Tibial nerve (tissue), 4 donors: Measurements from ENCODE around the gene CATSPER3. TPM values are rescaled to one million over a fixed set of nuclear protein-coding genes. Genes with fewer than 3 reads are reported as not detected.
A peak's percentile ranks its signal among the peaks of the same experiment; 100 is the strongest.

Source experiments
- DNase-seq, 2 donors: peaks; one replicate each; pipeline ENCODE4 v3.0.0-alpha.2; 2019; ENCODE audit warnings: low spot score in 2 of 2
- H3K27ac ChIP-seq, 4 donors: fragments of 200-600 bp; sonication (generic) in 3 of 4; one replicate each; pipeline ENCODE4 v1.5.1; 2017 to 2019; ENCODE audit warnings: mild to moderate bottlenecking in 1 of 4
- H3K27me3 ChIP-seq, 2 donors: fragments of 200-600 bp; sonication (generic) in 1 of 2; one replicate each; pipeline versions ENCODE4 v1.5.1 to v1.6.0; 2017 to 2019
- H3K36me3 ChIP-seq, 3 donors: fragments of 200-600 bp; sonication (generic); one replicate each; pipeline ENCODE4 v1.5.1; 2018 to 2019
- H3K4me1 ChIP-seq, 4 donors: fragments of 200-600 bp; sonication (generic) in 3 of 4; one replicate each; pipeline ENCODE4 v1.5.1; 2017 to 2019
- H3K4me3 ChIP-seq, 4 donors: fragments of 200-600 bp; sonication (generic) in 3 of 4; one replicate each; pipeline ENCODE4 v1.5.1; 2017 to 2019; ENCODE audit warnings: mild to moderate bottlenecking in 1 of 4, moderate library complexity in 1 of 4
- H3K9me3 ChIP-seq, 4 donors: fragments of 200-600 bp; sonication (generic) in 3 of 4; one replicate each; pipeline ENCODE4 v1.5.1; 2017 to 2019
- EP300 ChIP-seq, 2 donors: sonication (generic); formaldehyde crosslinking; IDR thresholded peaks; one replicate each; pipeline ENCODE4 v1.6.1; 2017; ENCODE audit warnings: antibody characterized with exemption in 2 of 2, mild to moderate bottlenecking in 1 of 2
- POLR2A ChIP-seq, 2 donors: fragments of 450-650 bp; IDR thresholded peaks; one replicate each; pipeline ENCODE4 v1.6.1; 2017; ENCODE audit warnings: antibody characterized with exemption in 2 of 2, mild to moderate bottlenecking in 2 of 2, moderate library complexity in 2 of 2
- WGBS, 2 donors: methylation state at CpG; one replicate each; pipeline ENCODE4 v1.1.5; 2018; 5-methylcytosine and 5-hydroxymethylcytosine counted together
- total RNA-seq, 4 donors: library from RNA; depleted of rRNA; stranded (reverse); fragments of >200 nt; gene quantifications; one replicate each; pipeline ENCODE4 v1.1.0, GENCODE V29; 2016
- TF ChIP-seq, protein P1 (sequence below), 5 experiments: fragments of 200-600 bp in 3 of 5; fragments of 450-650 bp in 2 of 5; sonication (generic) in 3 of 5; IDR thresholded peaks; one replicate each; pipeline ENCODE4 v1.5.1; 2016 to 2019; ENCODE audit warnings: antibody characterized with exemption in 5 of 5, mild to moderate bottlenecking in 3 of 5, moderate library complexity in 2 of 5

CATSPER3 gene
- total RNA-seq, 4 donors from 2014 or later, result 0.90 to 1.3 TPM; not detected in 2

DNA sequence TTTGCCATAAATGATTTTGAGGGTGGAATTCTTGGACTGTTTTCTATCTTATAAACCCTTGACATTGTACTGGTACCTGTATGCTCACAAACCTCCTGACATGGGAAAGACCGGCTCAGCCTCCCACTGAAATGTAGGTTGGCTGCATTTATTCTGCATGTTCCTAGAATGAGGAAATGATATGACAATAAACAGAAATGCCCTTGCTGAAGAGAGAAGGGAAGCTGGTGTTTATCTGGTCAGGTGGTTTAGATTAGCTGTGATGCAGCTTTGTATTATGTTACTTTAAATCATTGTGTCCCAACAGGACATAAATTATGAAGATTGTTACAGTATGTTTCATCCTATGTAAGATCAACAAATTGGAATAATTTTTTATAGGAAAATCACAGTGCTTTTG lies 23.1 kb upstream of the CATSPER3 start:
- H3K9me3 ChIP-seq, result no peaks in the 10 kb centered on the region
- H3K4me3 ChIP-seq, result no peak overlapping the region
- no peaks in the 10 kb centered on the region for H3K27me3 ChIP-seq
- H3K4me1 ChIP-seq, result no peaks in the 10 kb centered on the region
- TF ChIP-seq, protein P1, sequence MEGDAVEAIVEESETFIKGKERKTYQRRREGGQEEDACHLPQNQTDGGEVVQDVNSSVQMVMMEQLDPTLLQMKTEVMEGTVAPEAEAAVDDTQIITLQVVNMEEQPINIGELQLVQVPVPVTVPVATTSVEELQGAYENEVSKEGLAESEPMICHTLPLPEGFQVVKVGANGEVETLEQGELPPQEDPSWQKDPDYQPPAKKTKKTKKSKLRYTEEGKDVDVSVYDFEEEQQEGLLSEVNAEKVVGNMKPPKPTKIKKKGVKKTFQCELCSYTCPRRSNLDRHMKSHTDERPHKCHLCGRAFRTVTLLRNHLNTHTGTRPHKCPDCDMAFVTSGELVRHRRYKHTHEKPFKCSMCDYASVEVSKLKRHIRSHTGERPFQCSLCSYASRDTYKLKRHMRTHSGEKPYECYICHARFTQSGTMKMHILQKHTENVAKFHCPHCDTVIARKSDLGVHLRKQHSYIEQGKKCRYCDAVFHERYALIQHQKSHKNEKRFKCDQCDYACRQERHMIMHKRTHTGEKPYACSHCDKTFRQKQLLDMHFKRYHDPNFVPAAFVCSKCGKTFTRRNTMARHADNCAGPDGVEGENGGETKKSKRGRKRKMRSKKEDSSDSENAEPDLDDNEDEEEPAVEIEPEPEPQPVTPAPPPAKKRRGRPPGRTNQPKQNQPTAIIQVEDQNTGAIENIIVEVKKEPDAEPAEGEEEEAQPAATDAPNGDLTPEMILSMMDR (IDR thresholded peaks at IDR 0.05), result no peak
- TF ChIP-seq POLR2A (IDR thresholded peaks at IDR 0.05) (no peak), EP300 (IDR thresholded peaks at IDR 0.05) (no peak)
- peaks cover 0 to 6% (median 0%) of the 10 kb centered on the region in 3 donors for H3K36me3 ChIP-seq
- no peak for DNase-seq
- 43 to 63% methylated on average over 1 of the region's 1 CpG for WGBS, 2 donors
- H3K27ac ChIP-seq, result no peak overlapping the region

DNA sequence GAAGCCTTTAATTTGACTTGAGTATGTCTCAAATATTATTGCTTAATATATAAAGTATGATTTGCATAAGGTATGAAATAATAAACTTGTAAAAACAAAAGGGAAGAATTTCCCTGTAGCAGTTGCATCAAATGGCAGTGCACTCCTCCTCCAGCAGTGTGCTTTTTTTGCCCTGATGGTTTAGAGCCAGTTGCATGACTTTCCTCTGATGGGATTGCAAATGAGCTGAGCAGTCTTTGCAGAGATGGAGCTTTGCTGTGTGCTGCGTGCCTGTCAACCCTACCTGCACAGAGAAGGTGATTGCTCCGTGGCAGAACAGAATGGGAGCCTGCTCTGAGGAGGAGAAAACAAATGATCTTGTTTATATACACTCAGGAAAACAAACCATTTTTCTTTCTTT lies 22.7 kb upstream of the CATSPER3 start:
- WGBS, 2 donors, result 57 to 81% methylated on average over 2 of the region's 2 CpGs
- Histone ChIP-seq H3K27ac (no peak overlapping the region), H3K27me3 (no peaks in the 10 kb centered on the region), H3K4me1 (no peaks in the 10 kb centered on the region), H3K36me3 (peaks cover 0 to 2% (median 0%) of the 10 kb centered on the region in 3 donors), H3K9me3 (no peaks in the 10 kb centered on the region), H3K4me3 (no peak overlapping the region)
- no peak for DNase-seq
- TF ChIP-seq EP300 (IDR thresholded peaks at IDR 0.05), result no peak
- TF ChIP-seq, protein P1 (IDR thresholded peaks at IDR 0.05), result no peak
- no peak for TF ChIP-seq POLR2A (IDR thresholded peaks at IDR 0.05)

DNA sequence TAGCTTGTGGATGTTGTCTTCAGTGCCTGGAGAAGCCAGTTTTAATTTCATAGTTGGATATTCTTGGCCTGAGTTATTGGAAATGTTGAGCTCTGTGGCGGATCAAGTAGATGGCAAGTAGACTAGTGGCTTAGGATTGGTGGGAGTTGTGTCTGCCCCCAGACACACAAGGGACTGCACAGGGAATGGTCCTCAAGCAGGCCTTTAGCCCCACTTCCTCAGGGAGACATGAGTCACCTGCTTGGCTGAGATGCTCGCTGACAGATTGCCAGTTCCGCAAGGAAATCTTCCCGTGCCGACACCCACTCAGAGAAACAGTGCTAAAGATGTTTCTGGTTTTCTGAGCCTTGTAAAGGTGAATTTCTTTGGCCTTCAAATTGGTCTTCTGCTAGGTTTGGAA lies 18.8 kb upstream of the CATSPER3 start:
- Histone ChIP-seq H3K9me3 (peaks cover 0 to 3% (median 0%) of the 10 kb centered on the region in 4 donors), H3K36me3 (peaks cover 0 to 2% (median 0%) of the 10 kb centered on the region in 3 donors), H3K27me3 (no peaks in the 10 kb centered on the region), H3K4me1 (no peaks in the 10 kb centered on the region), H3K4me3 (no peak overlapping the region), H3K27ac (no peak overlapping the region)
- peak in 1 of 2 donors; percentile 12 for DNase-seq
- WGBS, 2 donors, result 86 to 88% methylated on average over 5 of the region's 5 CpGs
- TF ChIP-seq, protein P1 (IDR thresholded peaks at IDR 0.05), result no peak
- no peak for TF ChIP-seq EP300 (IDR thresholded peaks at IDR 0.05)
- TF ChIP-seq POLR2A (IDR thresholded peaks at IDR 0.05), result no peak

DNA sequence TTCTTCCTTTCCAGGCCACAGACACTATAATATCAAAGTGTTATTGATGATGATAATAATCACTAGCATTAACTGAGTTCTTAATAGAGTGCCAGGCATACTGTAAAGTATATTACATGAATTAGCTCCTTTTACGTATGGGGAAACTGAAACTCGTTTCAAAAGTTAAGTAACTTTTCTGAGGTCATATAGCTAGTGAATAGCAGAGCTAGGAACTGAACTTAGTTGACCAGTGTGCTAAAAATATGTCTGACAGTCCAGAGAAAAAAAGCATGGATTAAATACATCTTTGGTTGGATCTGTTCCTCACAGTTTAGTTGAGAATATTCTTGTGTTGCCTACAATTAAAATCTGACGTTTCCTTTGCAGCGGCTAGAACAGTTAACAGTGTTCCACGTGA lies 18.4 kb upstream of the CATSPER3 start:
- Histone ChIP-seq H3K36me3 (peaks cover 0 to 6% (median 0%) of the 10 kb centered on the region in 3 donors), H3K27me3 (no peaks in the 10 kb centered on the region), H3K27ac (no peak overlapping the region), H3K4me3 (no peak overlapping the region), H3K9me3 (peaks cover 0 to 7% (median 0%) of the 10 kb centered on the region in 4 donors), H3K4me1 (no peaks in the 10 kb centered on the region)
- DNase-seq, result no peak
- 72 to 74% methylated on average over 5 of the region's 5 CpGs for WGBS, 2 donors
- TF ChIP-seq EP300 (IDR thresholded peaks at IDR 0.05) (no peak), POLR2A (IDR thresholded peaks at IDR 0.05) (no peak)
- TF ChIP-seq, protein P1 (IDR thresholded peaks at IDR 0.05), result no peak

DNA sequence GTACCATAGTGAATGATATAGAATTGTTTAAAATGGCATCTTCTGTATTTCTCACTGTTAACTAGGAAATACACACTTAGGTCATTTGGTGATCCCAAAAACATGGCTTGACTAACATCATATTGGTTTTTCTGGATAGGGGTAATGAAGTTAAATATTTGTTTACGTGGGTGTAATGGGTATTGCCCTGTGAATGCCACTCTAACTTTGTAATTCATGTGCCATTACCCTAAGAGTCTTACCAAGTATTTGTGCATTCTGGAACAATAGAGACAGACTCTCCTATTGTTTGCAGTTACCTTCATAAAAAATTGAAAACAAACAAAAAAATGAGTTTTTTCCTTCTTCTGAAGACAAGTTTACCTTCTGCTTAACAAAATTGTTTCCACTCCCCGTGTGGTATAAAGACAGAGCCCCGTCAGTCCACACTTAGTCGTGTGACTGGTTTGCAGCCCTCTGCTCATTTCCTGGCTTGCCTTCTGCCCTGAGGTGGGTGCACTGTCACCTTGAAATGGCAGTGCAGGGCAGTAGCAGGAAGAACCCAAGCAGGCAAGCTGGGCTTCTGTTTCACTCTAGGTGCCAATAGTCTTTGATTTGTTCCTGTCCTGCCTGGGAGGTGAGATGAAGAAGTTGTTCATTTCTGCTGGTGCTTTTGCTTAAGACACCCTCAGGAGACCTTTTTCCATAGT lies 9.6 kb upstream of the CATSPER3 start:
- H3K36me3 ChIP-seq, result peaks cover 0 to 42% (median 0%) of the 10 kb centered on the region in 3 donors
- 76 to 87% methylated on average over 4 of the region's 4 CpGs for WGBS, 2 donors
- peaks cover 0 to 12% (median 0%) of the 10 kb centered on the region in 4 donors for H3K9me3 ChIP-seq
- H3K27ac ChIP-seq, result no peak overlapping the region
- DNase-seq, result no peak
- H3K27me3 ChIP-seq, result no peaks in the 10 kb centered on the region
- H3K4me1 ChIP-seq, result no peaks in the 10 kb centered on the region
- TF ChIP-seq, protein P1 (IDR thresholded peaks at IDR 0.05), result no peak
- TF ChIP-seq EP300 (IDR thresholded peaks at IDR 0.05) (no peak), POLR2A (IDR thresholded peaks at IDR 0.05) (no peak)
- no peak overlapping the region for H3K4me3 ChIP-seq
